GM21360 (cell line): ENCODE results near the gene CWF19L2.
"Not testable (repeated sequence)": the region's sequence is repeated elsewhere in the genome, so short reads cannot be mapped to it uniquely, and the experiment has no call there.

ENCODE experiments used
- ATAC-seq: cut with Tn5 transposase; IDR thresholded peaks from one replicate; pipeline ENCODE4 v1.9.1; 2021; ENCODE audit warnings: mild to moderate bottlenecking, moderate library complexity; ENCODE audit not compliant: unreplicated experiment

The CWF19L2 gene

GRCh38 chr11:107457558-107458271, at the start of gene CWF19L2:
CWF19L2 (minus strand) TSS chr11:107457825; CDS start chr11:107457816, 9 bp downstream.
- ATAC-seq = peak; percentile 96

DNA sequence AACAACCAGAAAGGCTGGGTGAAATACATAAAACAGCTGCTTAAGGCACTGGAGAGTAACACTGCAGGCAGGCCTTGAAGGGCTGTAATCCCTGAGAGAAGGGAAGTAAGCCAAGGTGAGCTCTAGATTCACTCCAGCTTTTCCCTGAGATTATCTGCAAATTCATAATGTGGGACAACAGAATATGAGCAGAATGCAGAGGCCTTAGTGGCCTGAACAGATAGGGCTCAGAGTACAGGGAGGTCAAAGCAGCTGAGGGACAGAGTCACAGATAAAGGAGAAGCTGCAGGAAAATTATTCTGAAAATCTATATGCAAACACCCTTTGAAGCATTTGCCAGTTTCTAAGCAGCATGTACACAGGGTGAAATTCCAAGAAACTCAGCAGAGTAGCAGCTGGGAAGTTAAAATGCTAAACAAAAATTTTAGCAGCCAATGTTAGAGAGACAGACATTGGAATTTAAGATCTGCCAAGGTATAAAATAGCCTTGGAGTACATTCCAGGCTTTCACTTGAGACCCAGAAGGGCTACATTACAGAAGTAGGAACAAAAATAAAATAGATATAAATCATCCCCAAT, 48.1 kb upstream of the CWF19L2 start:
- ATAC-seq = no peak

- ATAC-seq = no peak
These were observed 47.4 kb upstream of the CWF19L2 start for GRCh38 chr11:107504981-107505380.

GRCh38 chr11:107501713-107502112, 44.1 kb upstream of the CWF19L2 start:
- ATAC-seq = no peak

GRCh38 chr11:107497371-107497770, 39.7 kb upstream of the CWF19L2 start:
- not testable (repeated sequence) for ATAC-seq

DNA sequence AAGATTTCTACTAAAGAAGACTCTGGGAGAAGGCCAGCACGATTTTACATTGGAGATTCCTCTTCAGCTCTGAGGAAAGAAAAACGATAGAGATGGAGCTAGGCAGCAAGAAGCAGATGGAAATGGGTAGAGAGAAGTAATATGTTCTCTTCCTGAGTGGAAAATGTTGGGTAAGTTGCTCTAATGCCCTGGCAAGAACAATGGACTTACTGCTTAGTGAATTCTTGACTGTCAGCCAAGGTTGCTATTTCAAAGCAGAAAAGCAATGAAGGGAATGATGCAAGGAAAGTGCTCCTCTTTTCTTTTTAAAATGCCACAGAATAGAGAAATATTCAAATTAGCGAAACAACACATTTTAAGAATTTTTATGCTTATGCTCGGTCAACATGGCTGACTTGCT, 38.4 kb upstream of the CWF19L2 start:
- no peak for ATAC-seq

- ATAC-seq = no peak
These were observed 36.4 kb upstream of the CWF19L2 start for GRCh38 chr11:107494055-107494454.

GRCh38 chr11:107493117-107493516, 35.5 kb upstream of the CWF19L2 start:
- no peak for ATAC-seq

DNA sequence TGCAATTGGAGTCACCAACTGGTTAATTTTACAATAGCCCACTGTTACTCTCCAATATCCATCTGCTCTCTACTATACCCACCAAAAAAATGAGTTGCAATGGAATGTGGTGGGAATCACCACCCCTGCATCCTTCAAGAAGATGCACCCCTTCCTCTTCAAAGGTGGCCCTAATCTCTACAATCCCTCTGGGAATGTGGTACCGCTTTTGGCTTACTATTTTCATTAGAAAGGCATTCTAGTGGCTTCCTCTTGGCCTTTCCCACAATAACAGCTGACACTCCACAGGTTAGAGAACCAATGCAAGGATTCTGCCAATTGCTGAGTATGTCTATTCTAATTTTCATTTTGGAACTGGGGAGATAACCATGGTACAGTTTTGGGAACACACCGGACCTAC, 33.2 kb upstream of the CWF19L2 start:
- ATAC-seq = no peak

DNA sequence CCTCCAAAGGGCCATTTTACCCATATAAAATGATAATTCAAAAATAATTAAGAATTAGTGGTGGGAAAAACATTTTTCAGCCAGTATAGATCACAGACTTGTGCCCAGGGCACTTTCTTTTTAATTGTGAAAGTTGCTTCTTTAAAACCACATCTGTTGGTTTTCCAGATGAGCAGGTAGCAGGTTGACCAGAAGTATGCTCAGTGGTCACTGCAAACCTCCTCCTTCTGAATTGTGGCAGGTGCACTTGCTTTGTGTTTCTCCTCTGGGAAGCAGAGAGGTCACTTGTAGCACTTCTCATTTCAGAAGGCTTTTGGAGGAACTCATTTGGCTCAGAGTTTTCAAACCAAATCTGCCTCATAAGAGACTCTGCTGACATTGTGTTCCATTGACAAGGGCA, 24.6 kb upstream of the CWF19L2 start:
- no peak for ATAC-seq

- ATAC-seq = no peak
These were observed 21.3 kb upstream of the CWF19L2 start for GRCh38 chr11:107478922-107479321.

DNA sequence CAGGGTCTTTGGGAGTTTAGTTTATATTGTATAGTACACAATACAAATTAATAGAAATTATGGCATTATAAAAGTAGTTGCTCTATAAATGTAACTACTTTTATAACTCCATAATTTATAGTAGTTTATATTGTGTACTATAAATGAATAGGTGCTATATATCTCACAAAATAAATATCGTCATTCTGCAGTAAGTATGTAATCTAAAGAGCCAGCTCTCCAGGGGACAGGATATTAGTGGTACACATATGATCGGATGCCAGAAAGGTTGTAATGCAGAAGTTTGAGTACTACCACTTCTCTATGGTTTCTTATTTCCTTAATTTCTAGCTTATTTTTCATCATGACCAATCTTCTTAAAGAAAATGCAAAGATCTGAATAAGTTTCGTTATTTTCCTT, 20.2 kb upstream of the CWF19L2 start:
- no peak for ATAC-seq

- ATAC-seq = no peak
These were observed 16.2 kb upstream of the CWF19L2 start for GRCh38 chr11:107473792-107474191.

GRCh38 chr11:107472966-107473365, 15.3 kb upstream of the CWF19L2 start:
- ATAC-seq = no peak

- ATAC-seq = no peak
These were observed 11.0 kb upstream of the CWF19L2 start for GRCh38 chr11:107468596-107468995.

GRCh38 chr11:107467696-107468095, 10.1 kb upstream of the CWF19L2 start:
- no peak for ATAC-seq

DNA sequence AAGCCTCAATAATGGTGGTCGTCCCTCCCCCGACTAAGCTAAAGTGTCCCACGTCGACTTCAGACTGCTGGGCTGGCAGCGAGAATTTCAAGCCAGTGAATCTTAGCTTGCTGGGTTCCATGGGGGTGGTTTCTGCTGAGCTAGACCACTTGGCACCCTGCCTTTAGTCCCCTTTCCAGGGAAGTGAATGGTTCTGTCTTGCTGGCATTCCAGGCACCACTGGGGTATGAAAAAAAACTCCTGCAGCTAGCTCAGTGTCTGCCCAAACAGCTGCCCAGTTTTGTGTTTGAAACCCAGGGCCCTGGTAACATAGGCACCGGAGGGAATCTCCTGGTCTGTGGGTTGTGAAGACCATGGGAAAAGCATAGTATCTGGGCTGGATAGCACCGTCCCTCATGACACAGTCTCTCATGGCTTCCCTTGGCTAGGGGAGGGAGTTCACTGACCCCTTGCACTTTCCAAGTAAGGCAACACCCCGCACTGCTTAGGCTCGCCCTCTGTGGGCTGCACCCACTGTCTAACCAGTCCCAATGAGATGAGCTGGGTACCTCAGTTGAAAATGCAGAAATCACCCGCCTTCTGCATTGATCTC, 8.7 kb upstream of the CWF19L2 start:
- ATAC-seq = not testable (repeated sequence)

DNA sequence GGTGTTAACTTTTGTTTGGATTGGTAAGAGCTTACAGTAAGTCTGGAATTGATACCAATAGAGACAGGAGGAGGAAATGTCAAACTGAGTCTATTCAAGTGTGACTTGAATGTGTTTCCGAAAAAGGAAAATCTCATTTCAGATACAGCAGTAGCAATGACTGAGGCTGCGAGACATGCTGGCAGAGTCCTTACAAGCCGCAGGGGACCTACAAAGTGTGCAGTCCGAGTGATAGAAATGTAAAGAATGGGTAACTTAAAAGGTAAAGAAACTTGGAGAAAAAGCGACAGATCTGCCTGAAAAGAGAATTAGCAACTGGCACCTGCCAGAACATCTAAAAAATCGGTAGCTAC, 444 bp downstream of the CWF19L2 start:
- peak; percentile 43 for ATAC-seq

DNA sequence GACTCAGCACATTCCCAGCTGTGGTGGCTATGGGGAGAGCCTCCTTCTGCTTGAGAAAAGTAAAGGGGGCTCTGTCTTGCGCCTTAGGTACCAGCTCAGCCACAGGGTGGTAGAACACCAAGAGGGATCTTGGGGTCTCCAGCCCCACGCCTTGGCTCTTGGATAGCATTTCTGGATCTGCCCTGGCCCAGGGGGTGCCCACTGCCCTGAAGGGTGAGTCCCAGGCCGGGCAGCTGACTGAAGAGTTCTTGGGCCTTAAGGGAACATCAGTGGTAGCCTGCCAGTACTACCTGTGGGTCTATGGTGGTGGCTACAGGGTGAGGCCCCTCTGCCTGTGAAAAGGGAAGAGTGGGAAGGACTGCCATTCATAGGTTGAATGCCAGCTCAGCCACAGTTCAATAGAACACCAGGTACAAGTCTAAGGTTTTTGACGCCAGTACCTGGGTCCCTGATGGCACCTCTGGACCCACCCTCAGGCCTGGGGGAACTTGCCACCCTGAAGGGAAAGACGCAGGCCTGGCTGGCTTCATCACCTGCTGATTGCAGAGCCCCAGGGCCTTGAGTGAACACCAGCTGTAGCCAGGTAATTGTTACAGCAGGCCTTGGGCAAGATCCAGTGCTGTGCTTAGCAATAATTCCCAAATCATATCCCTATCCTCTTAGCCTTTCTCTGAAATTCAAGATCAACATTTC, 3.9 kb downstream of the CWF19L2 start:
- ATAC-seq = no peak

DNA sequence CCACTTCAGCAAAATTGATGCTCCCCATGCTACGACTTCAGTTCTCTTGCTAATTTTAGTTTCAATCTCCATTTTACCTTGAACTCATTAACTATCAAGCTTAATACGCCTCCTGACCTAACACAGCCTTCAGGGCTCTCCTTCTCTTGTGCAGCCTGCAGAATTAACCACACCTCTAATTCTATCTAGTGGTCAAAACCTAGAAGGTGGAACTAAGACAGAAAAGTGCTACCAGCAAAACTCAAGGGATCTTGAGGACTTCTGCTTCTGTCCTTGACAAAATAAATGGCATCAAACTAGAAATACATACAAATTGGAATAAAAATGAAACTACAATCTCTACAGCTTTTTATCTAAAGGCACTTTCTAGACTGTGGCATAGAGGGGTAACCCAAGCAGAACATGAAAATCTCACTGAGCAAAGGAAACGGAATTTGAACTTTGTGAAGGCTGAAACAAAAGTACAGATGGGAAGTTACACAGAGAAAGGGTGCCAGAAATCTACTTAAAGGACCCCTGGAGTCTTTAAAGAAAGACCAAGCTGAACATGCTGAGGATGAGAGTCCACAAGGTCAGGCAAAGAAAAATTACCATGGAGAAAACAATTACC, 10.7 kb downstream of the CWF19L2 start:
- ATAC-seq = no peak

GRCh38 chr11:107442715-107443215, 14.9 kb downstream of the CWF19L2 start:
- no peak for ATAC-seq
